ENCODE results near the gene COPB2. TPM values are rescaled to one million over a fixed set of nuclear protein-coding genes. Genes with fewer than 3 reads are reported as not detected.
A peak's percentile ranks its signal among the peaks of the same experiment; 100 is the strongest.

Gene COPB2
- total and polyA plus RNA-seq, 10 of the 15 experiments (the other 5 are each of a cell fraction or from before 2014, with no cell fraction given) = 51.3 to 143 (median 116) TPM

GRCh38 chr3:139343895-139344856 is 45.3 kb downstream of the COPB2 start, which contains the start of gene MRPS22 (continued):
- no peak for TF ChIP-seq ZBTB33 (IDR thresholded peaks at IDR 0.05)
- TF ChIP-seq HDAC6 (IDR thresholded peaks at IDR 0.05; ENCODE audit: unreplicated experiment) = no peak
- no peak for TF ChIP-seq ZNF207 (IDR thresholded peaks at IDR 0.05; ENCODE audit: borderline replicate concordance)
- peak; percentile 65; the same call in 1 of the 2 replicates for TF ChIP-seq RB1 (IDR thresholded peaks at IDR 0.05; ENCODE audit: borderline replicate concordance)
- TF ChIP-seq TAF1 (IDR thresholded peaks at IDR 0.05; ENCODE audit: borderline replicate concordance, low read depth, low read length) = peak; percentile 90
- TF ChIP-seq, protein P1, sequence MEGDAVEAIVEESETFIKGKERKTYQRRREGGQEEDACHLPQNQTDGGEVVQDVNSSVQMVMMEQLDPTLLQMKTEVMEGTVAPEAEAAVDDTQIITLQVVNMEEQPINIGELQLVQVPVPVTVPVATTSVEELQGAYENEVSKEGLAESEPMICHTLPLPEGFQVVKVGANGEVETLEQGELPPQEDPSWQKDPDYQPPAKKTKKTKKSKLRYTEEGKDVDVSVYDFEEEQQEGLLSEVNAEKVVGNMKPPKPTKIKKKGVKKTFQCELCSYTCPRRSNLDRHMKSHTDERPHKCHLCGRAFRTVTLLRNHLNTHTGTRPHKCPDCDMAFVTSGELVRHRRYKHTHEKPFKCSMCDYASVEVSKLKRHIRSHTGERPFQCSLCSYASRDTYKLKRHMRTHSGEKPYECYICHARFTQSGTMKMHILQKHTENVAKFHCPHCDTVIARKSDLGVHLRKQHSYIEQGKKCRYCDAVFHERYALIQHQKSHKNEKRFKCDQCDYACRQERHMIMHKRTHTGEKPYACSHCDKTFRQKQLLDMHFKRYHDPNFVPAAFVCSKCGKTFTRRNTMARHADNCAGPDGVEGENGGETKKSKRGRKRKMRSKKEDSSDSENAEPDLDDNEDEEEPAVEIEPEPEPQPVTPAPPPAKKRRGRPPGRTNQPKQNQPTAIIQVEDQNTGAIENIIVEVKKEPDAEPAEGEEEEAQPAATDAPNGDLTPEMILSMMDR (IDR thresholded peaks at IDR 0.05 in 2 of 3, conservative IDR thresholded peaks at IDR 0.05 in 1 of 3; ENCODE audit: control insufficient read depth in 2 of 3, extremely low read depth in 1 of 3, insufficient read depth in 1 of 3, low read depth in 3 of 3, low read length in 3 of 3) = no peak
- peak; percentile 91 for TF ChIP-seq IKZF1 (conservative IDR thresholded peaks at IDR 0.05)
- 0 out of 4 replicates have a peak, but pooled peaks of 1 of the 2 experiments have one; percentile 10 for TF ChIP-seq BHLHE40 (IDR thresholded peaks at IDR 0.05; ENCODE audit: borderline replicate concordance in 1 of 2, low read depth in 2 of 2, low read length in 1 of 2)
- TF ChIP-seq RAD51 (IDR thresholded peaks at IDR 0.05) = no peak
- no peak for TF ChIP-seq NRF1 (conservative IDR thresholded peaks at IDR 0.05; ENCODE audit: low read depth, low read length)
- TF ChIP-seq FOXM1 (IDR thresholded peaks at IDR 0.05; ENCODE audit: low read depth, low read length) = no peak
- 0 out of 2 replicates have a peak, but pooled peaks have one; percentile 29 for TF ChIP-seq FOXK2 (IDR thresholded peaks at IDR 0.05)
- TF ChIP-seq, protein P2, sequence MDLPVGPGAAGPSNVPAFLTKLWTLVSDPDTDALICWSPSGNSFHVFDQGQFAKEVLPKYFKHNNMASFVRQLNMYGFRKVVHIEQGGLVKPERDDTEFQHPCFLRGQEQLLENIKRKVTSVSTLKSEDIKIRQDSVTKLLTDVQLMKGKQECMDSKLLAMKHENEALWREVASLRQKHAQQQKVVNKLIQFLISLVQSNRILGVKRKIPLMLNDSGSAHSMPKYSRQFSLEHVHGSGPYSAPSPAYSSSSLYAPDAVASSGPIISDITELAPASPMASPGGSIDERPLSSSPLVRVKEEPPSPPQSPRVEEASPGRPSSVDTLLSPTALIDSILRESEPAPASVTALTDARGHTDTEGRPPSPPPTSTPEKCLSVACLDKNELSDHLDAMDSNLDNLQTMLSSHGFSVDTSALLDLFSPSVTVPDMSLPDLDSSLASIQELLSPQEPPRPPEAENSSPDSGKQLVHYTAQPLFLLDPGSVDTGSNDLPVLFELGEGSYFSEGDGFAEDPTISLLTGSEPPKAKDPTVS (IDR thresholded peaks at IDR 0.05; ENCODE audit: low read depth, low read length) = no peak
- peak; percentile 98 for TF ChIP-seq YY1 (IDR thresholded peaks at IDR 0.05; ENCODE audit: low read depth, low read length)
- peak; percentile 94 for TF ChIP-seq HCFC1 (IDR thresholded peaks at IDR 0.05; ENCODE audit: low read length)
- no peak for TF ChIP-seq PAX8 (IDR thresholded peaks at IDR 0.05)
- TF ChIP-seq, protein P3, sequence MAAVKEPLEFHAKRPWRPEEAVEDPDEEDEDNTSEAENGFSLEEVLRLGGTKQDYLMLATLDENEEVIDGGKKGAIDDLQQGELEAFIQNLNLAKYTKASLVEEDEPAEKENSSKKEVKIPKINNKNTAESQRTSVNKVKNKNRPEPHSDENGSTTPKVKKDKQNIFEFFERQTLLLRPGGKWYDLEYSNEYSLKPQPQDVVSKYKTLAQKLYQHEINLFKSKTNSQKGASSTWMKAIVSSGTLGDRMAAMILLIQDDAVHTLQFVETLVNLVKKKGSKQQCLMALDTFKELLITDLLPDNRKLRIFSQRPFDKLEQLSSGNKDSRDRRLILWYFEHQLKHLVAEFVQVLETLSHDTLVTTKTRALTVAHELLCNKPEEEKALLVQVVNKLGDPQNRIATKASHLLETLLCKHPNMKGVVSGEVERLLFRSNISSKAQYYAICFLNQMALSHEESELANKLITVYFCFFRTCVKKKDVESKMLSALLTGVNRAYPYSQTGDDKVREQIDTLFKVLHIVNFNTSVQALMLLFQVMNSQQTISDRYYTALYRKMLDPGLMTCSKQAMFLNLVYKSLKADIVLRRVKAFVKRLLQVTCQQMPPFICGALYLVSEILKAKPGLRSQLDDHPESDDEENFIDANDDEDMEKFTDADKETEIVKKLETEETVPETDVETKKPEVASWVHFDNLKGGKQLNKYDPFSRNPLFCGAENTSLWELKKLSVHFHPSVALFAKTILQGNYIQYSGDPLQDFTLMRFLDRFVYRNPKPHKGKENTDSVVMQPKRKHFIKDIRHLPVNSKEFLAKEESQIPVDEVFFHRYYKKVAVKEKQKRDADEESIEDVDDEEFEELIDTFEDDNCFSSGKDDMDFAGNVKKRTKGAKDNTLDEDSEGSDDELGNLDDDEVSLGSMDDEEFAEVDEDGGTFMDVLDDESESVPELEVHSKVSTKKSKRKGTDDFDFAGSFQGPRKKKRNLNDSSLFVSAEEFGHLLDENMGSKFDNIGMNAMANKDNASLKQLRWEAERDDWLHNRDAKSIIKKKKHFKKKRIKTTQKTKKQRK (IDR thresholded peaks at IDR 0.05; ENCODE audit: low read depth, low read length) = no peak
- TF ChIP-seq CHD4 (IDR thresholded peaks at IDR 0.05) = no peak
- TF ChIP-seq POLR2AphosphoS2 (IDR thresholded peaks at IDR 0.05; ENCODE audit: low read depth, low read length) = peak; percentile 70; the same call in 1 of the 2 replicates
- TF ChIP-seq RBBP5 (conservative IDR thresholded peaks at IDR 0.05) = no peak
- TF ChIP-seq MYB (IDR thresholded peaks at IDR 0.05; ENCODE audit: borderline replicate concordance, low read depth, low read length) = 0 out of 2 replicates have a peak, but pooled peaks have one; percentile 8
